ENCODE data around the gene MESD. TPM values are rescaled to one million over a fixed set of nuclear protein-coding genes. Genes with fewer than 3 reads are reported as not detected.

Gene MESD
- total and polyA plus RNA-seq, 12 donors: 13.2 to 56.1 (median 25.6) TPM

GRCh38 chr15:81002331-81003096, 12.9 kb upstream of the MESD start:
- TF ChIP-seq, protein P1, sequence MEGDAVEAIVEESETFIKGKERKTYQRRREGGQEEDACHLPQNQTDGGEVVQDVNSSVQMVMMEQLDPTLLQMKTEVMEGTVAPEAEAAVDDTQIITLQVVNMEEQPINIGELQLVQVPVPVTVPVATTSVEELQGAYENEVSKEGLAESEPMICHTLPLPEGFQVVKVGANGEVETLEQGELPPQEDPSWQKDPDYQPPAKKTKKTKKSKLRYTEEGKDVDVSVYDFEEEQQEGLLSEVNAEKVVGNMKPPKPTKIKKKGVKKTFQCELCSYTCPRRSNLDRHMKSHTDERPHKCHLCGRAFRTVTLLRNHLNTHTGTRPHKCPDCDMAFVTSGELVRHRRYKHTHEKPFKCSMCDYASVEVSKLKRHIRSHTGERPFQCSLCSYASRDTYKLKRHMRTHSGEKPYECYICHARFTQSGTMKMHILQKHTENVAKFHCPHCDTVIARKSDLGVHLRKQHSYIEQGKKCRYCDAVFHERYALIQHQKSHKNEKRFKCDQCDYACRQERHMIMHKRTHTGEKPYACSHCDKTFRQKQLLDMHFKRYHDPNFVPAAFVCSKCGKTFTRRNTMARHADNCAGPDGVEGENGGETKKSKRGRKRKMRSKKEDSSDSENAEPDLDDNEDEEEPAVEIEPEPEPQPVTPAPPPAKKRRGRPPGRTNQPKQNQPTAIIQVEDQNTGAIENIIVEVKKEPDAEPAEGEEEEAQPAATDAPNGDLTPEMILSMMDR (IDR thresholded peaks at IDR 0.05): peak in 1 of 6 experiments; percentile 1
- no peak for TF ChIP-seq POLR2A (IDR thresholded peaks at IDR 0.05)
- Histone ChIP-seq H3K36me3 (replicated peaks in 1 of 2) (peaks cover 0 to 9% of the 10 kb centered on the region in 2 donors), H3K4me1 (replicated peaks in 1 of 2) (peaks cover 4 to 53% of the 10 kb centered on the region in 2 donors), H3K27ac (peak overlapping the region in 3 of 5 donors; percentile 93 to 99 (median 99)), H3K27me3 (no peaks in the 10 kb centered on the region), H3K4me3 (peak overlapping the region in 3 of 4 donors; percentile 18 to 98 (median 81)), H3K9me3 (replicated peaks in 1 of 3) (no peaks in the 10 kb centered on the region)
- intact Hi-C loops (cut with DNase I): loop anchor here in 1 of 2 donors (10.0 kb wide), 1 partner anchor 102 kb away; no protein-coding TSS in a partner anchor
- 47 to 71% (median 59%) methylated on average over 6 to 89 of the region's 89 CpGs for WGBS, 4 donors
- DNase-seq: peak in 3 of 7 donors; percentile 5 to 41 (median 29)

- Histone ChIP-seq H3K4me1 (replicated peaks in 1 of 2) (peaks cover 4 to 53% of the 10 kb centered on the region in 2 donors), H3K9me3 (replicated peaks in 1 of 3) (no peaks in the 10 kb centered on the region), H3K27me3 (no peaks in the 10 kb centered on the region), H3K4me3 (peak overlapping the region in 3 of 4 donors; percentile 18 to 98 (median 81)), H3K36me3 (replicated peaks in 1 of 2) (peaks cover 0 to 9% of the 10 kb centered on the region in 2 donors), H3K27ac (peak overlapping the region; percentile 46 to 99 (median 93))
- intact Hi-C loops (cut with DNase I): loop anchor here in 1 of 2 donors (10.0 kb wide), 1 partner anchor 103 kb away; no protein-coding TSS in a partner anchor
- TF ChIP-seq POLR2A (IDR thresholded peaks at IDR 0.05): no peak
- TF ChIP-seq, protein P1 (IDR thresholded peaks at IDR 0.05): no peak
- DNase-seq: peak in 1 of 7 donors; percentile 22
- 3 to 17% (median 7%) methylated on average over 10 to 42 of the region's 42 CpGs; no CpG with 5 or more reads in 1 of the 4 donors for WGBS, 4 donors
These were observed 12.4 kb upstream of the MESD start for GRCh38 chr15:81002009-81002330.

DNA sequence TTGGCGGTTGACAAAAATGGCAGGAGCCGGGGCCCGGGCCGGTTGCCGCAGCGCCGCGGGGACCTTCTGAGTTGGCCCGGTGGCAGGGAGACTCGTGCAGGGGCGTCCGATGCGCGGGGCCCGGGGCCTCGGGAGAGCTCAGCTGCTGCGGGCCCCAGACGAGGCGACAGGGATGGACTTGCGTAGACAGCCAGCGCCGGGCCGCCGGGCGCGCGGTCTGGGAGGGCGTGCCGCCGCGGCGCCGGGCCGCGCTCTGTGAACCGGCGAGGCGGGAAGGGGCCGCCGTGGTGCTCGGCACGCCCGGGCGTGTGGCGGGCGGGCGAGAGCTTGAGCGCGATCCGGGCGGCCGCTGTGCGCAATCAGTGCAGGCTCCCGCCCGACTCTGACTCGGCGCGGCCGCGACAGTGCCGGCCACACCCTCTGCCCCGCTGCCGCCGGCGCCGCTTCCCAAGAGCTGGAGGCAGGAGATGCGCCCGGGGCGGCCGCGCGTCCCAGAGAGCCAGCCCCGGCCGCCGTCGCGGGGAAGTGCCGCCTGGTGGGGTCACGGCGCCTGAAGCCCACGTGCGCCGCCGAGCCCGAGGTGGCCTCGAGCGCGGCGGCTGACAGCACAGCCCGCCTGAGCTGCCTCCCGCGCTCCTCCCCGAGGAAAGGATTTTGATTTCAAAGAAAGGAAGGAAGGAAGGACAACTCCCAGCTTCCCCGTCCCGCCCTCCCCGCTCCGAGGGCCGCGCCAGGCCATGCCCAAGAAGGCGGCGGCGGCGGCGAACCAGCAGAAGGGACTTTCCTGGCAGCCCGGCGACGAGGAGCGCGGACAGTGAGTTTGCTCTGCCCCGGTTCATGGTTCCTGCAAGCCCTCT, 11.8 kb upstream of the MESD start:
- H3K27ac ChIP-seq: peak overlapping the region; percentile 92 to 99 (median 97)
- no peaks in the 10 kb centered on the region for H3K9me3 ChIP-seq (replicated peaks in 1 of 3)
- 0 to 1% (median 0%) methylated on average over 5 to 110 of the region's 110 CpGs for WGBS, 4 donors
- DNase-seq: peak; percentile 59 to 76 (median 63)
- peak overlapping the region; percentile 32 to 98 (median 63) for H3K4me3 ChIP-seq
- TF ChIP-seq, protein P1 (IDR thresholded peaks at IDR 0.05): no peak
- peak; percentile 22 to 54 for TF ChIP-seq POLR2A (IDR thresholded peaks at IDR 0.05)
- H3K27me3 ChIP-seq: no peaks in the 10 kb centered on the region
- intact Hi-C loops (cut with DNase I): loop anchor here in 1 of 2 donors (10.0 kb wide), 1 partner anchor 103 kb away; no protein-coding TSS in a partner anchor
- peaks cover 4 to 53% of the 10 kb centered on the region in 2 donors for H3K4me1 ChIP-seq (replicated peaks in 1 of 2)
- H3K36me3 ChIP-seq (replicated peaks in 1 of 2): peaks cover 0 to 9% of the 10 kb centered on the region in 2 donors
